K562 (cell line): Measurements from ENCODE around the gene EFNA5. TPM values are rescaled to one million over a fixed set of nuclear protein-coding genes. Genes with fewer than 3 reads are reported as not detected.

ENCODE experiments used
- ATAC-seq: fragments of 200-7000 bp; cut with Tn5 transposase; 3 replicates; pipeline ENCODE4 v1.9.1; 2020; ENCODE audit warnings: moderate library complexity
- BruUV-seq: library from RNA; stranded (reverse); fragments of 400-500 nt; replicated peaks from 2 replicates; lab custom pipeline; 2021; lab: Mats Ljungman, UMichigan
- CTCF ChIA-PET: fragments of 300-600 bp; formaldehyde crosslinking; extraction: SDS; loops from one replicate; lab custom pipeline; 2021; ENCODE audit warnings: low intra/inter-chr PET ratio; lab: Yijun Ruan, JAX
- POLR2A ChIA-PET: fragments of 300-600, 350-650 bp; sonication (Branson Sonifier 250); formaldehyde crosslinking; extraction: SDS; loops from one replicate; lab custom pipeline; 2021; ENCODE audit warnings: antibody characterized with exemption, inconsistent platforms; lab: Yijun Ruan, JAX
- DNase-seq, 4 experiments: peaks; one replicate each; pipeline versions ENCODE4 v3.0.0 to v3.0.0-alpha.2; 2011 to 2018; ENCODE audit warnings: low spot score in 3 of 4, mixed read lengths in 3 of 4; ENCODE audit errors: extremely low read depth in 1 of 4
- FAIRE-seq: peaks from 2 replicates; lab custom pipeline; 2011; peaks lifted over from hg19 to GRCh38; lab: Jason Lieb, UNC
- H2AFZ ChIP-seq: 2 replicates; pipeline ENCODE4 v1.6.0; 2011; ENCODE audit warnings: low read depth, low read length, control low read depth, inconsistent platforms
- H3K27ac ChIP-seq: fragments of 200-600 bp; 3 replicates; pipeline ENCODE4 v1.8.0; 2011; ENCODE audit warnings: low read depth, mild to moderate bottlenecking, control low read depth, inconsistent platforms, low read length, moderate library complexity, mixed read lengths; ENCODE audit errors: extremely low read depth
- H3K27me3 ChIP-seq, 2 experiments: fragments of 300-600 bp in 1 of 2; 2 replicates in 1 of 2; 3 replicates in 1 of 2; pipeline versions ENCODE4 v1.6.0 to v1.8.0; 2011; ENCODE audit warnings: inconsistent platforms in 2 of 2, low read length in 2 of 2, mild to moderate bottlenecking in 1 of 2, mixed read lengths in 1 of 2, moderate library complexity in 1 of 2; ENCODE audit not compliant: control insufficient read depth in 2 of 2, insufficient read depth in 2 of 2
- H3K36me3 ChIP-seq: fragments of 300-600 bp; 3 replicates; pipeline ENCODE4 v1.8.0; 2011; ENCODE audit warnings: mild to moderate bottlenecking, low read length, inconsistent platforms; ENCODE audit not compliant: control insufficient read depth, insufficient read depth
- H3K4me1 ChIP-seq, 2 experiments: fragments of 200-600 bp in 1 of 2; replicated peaks in 1 of 2; 2 replicates in 1 of 2; 3 replicates in 1 of 2; pipeline versions ENCODE4 v1.5.1 to v1.8.0; 2011; ENCODE audit warnings: inconsistent platforms in 2 of 2, low read length in 2 of 2, mild to moderate bottlenecking in 1 of 2, mixed read lengths in 1 of 2, moderate library complexity in 1 of 2; ENCODE audit not compliant: control insufficient read depth in 2 of 2, insufficient read depth in 2 of 2
- H3K4me2 ChIP-seq: 2 replicates; pipeline ENCODE4 v1.6.1; 2011; ENCODE audit warnings: low read length, control low read depth, inconsistent platforms, mixed read lengths; ENCODE audit not compliant: insufficient read depth
- H3K4me3 ChIP-seq: fragments of 200-600 bp; sonication (generic), shearing (Covaris generic); 2 replicates; pipeline ENCODE4 v1.5.1; 2016; ENCODE audit warnings: control low read depth, inconsistent platforms
- H3K79me2 ChIP-seq: fragments of 200-600 bp; 3 replicates; pipeline ENCODE4 v1.8.0; 2011; ENCODE audit warnings: low read length, inconsistent platforms; ENCODE audit not compliant: control insufficient read depth, insufficient read depth
- H3K9ac ChIP-seq, 2 experiments: 2 replicates each; pipeline versions ENCODE4 v1.6.0 to v1.6.1; 2011; ENCODE audit warnings: low read depth in 2 of 2, low read length in 2 of 2, control low read depth in 1 of 2, inconsistent platforms in 1 of 2, mild to moderate bottlenecking in 1 of 2, mixed read lengths in 1 of 2; ENCODE audit not compliant: insufficient read depth in 1 of 2
- H3K9me1 ChIP-seq: one replicate; pipeline ENCODE4 v1.6.0; 2011; ENCODE audit warnings: inconsistent platforms, mild to moderate bottlenecking, low read length, moderate library complexity; ENCODE audit not compliant: control insufficient read depth, insufficient read depth
- H3K9me3 ChIP-seq: replicated peaks from 2 replicates; pipeline ENCODE4 v1.5.1; 2011; ENCODE audit warnings: low read depth, low read length, inconsistent platforms; ENCODE audit not compliant: control insufficient read depth, insufficient read depth
- H4K20me1 ChIP-seq: replicated peaks from 2 replicates; pipeline ENCODE4 v1.6.1; 2011; ENCODE audit warnings: low read length, inconsistent platforms, mixed read lengths; ENCODE audit not compliant: control insufficient read depth, insufficient read depth
- HMG20B ChIP-seq: fragments of 250-450 bp; sonication (Bioruptor Pico); IDR thresholded peaks from 2 replicates; pipeline ENCODE4 v1.5.0; 2021; ENCODE audit warnings: mild to moderate bottlenecking
- IRF1 ChIP-seq: sonication (generic); formaldehyde crosslinking; IDR thresholded peaks from 2 replicates; pipeline ENCODE4 v1.8.0; 2022; ENCODE audit warnings: missing genetic modification reagents, mild to moderate bottlenecking, borderline replicate concordance
- PPARD ChIP-seq: fragments of 250-450 bp; sonication (Bioruptor Pico); IDR thresholded peaks from 2 replicates; pipeline ENCODE4 v1.8.0; 2022; ENCODE audit warnings: inconsistent platforms, mild to moderate bottlenecking, moderate library complexity
- SIX5 ChIP-seq, 2 experiments: IDR thresholded peaks; 2 replicates each; pipeline ENCODE4 v1.6.1; 2011; ENCODE audit warnings: low read length in 2 of 2, borderline replicate concordance in 1 of 2, low read depth in 1 of 2, mild to moderate bottlenecking in 1 of 2, moderate library complexity in 1 of 2; ENCODE audit not compliant: insufficient read depth in 1 of 2
- SRSF3 ChIP-seq: fragments of 200-400 bp; formaldehyde crosslinking; IDR thresholded peaks from 2 replicates; pipeline ENCODE4 v1.6.1; 2016; ENCODE audit warnings: mild to moderate bottlenecking, low read length, moderate library complexity; ENCODE audit not compliant: insufficient read depth
- TCF7 ChIP-seq: sonication (generic); IDR thresholded peaks from 2 replicates; pipeline ENCODE4 v1.6.1; 2016; ENCODE audit warnings: antibody characterized with exemption, borderline replicate concordance
- ZBTB17 ChIP-seq: fragments of 450-650 bp; formaldehyde crosslinking; IDR thresholded peaks from 2 replicates; pipeline ENCODE4 v1.4.0; 2020; ENCODE audit warnings: mild to moderate bottlenecking
- ZBTB7A ChIP-seq: IDR thresholded peaks from 2 replicates; pipeline ENCODE4 v1.6.1; 2011; ENCODE audit warnings: low read depth, mild to moderate bottlenecking, low read length, moderate library complexity, borderline replicate concordance; ENCODE audit not compliant: control insufficient read depth
- ZNF274 ChIP-seq: IDR thresholded peaks from 2 replicates; pipeline ENCODE4 v1.6.1; 2011; ENCODE audit warnings: low read depth, mild to moderate bottlenecking, low read length, moderate library complexity, borderline replicate concordance
- WGBS: fragments of 100-300 bp; shearing (Covaris generic); methylation state at CpG from one replicate; pipeline ENCODE4 v1.1.6; 2016; ENCODE audit warnings: low coverage, mixed read lengths; ENCODE audit not compliant: insufficient coverage; ENCODE audit errors: missing lambda C conversion rate; 5-methylcytosine and 5-hydroxymethylcytosine counted together
- in situ Hi-C: fragments of 300-500 bp; cut with MboI; formaldehyde crosslinking; loops from 4 replicates; pipeline ENCODE4 v1.15.0; 2018; ENCODE audit warnings: inconsistent platforms, mixed read lengths
- intact Hi-C: fragments of 100-400 bp; cut with micrococcal nuclease; formaldehyde crosslinking; loops from 2 replicates; pipeline ENCODE4 v1.14.2; 2022
- polyA plus RNA-seq, 8 experiments: library from polyadenylated mRNA; depleted of rRNA in 4 of 8; stranded (reverse) in 5 of 8; unstranded in 3 of 8; fragments of >200 nt; fragmentation: Nextera tagmentation in 2 of 8; fragmentation: Illumina TruSeq in 1 of 8; extraction: Ambion mirVana in 2 of 8; extraction: Trizol in 1 of 8; gene quantifications; 2 replicates each; pipeline versions ENCODE4 v1.2.1 to v1.2.3, GENCODE V29; 2011 to 2014; ENCODE audit warnings: inconsistent platforms in 1 of 8, missing spikeins in 1 of 8
- total RNA-seq, 7 experiments: library from RNA; depleted of rRNA in 6 of 7; stranded (reverse); fragments of >200 nt in 6 of 7; fragmentation: Illumina TruSeq in 2 of 7; extraction: Trizol in 2 of 7; gene quantifications; 2 replicates each; pipeline versions ENCODE4 v1.2.1 to v1.2.3, GENCODE V29; 2011 to 2021; ENCODE audit warnings: low replicate concordance in 1 of 7

EFNA5 gene
- total and polyA plus RNA-seq, 9 of the 15 experiments (the other 6 are each of a cell fraction or from before 2014, with no cell fraction given): 0.20 TPM; not detected in 8

- Histone ChIP-seq H3K9me3 (no peaks in the 10 kb centered on the region), H3K9ac (no peak overlapping the region), H3K79me2 (no peaks in the 10 kb centered on the region), H3K9me1 (no peaks in the 10 kb centered on the region), H3K27ac (no peak overlapping the region), H3K4me2 (no peak overlapping the region), H3K4me3 (no peak overlapping the region), H3K4me1 (no peaks in the 10 kb centered on the region), H2AFZ (no peak overlapping the region), H3K27me3 (no peaks in the 10 kb centered on the region), H3K36me3 (no peaks in the 10 kb centered on the region), H4K20me1 (no peaks in the 10 kb centered on the region)
- TF ChIP-seq ZNF274 (no peak), TCF7 (no peak), PPARD (CRISPR knock-in tag) (no peak), SRSF3 (no peak), ZBTB7A (no peak), ZBTB17 (CRISPR knock-in tag) (no peak), HMG20B (CRISPR knock-in tag) (no peak), IRF1 (CRISPR knock-in tag) (no peak), SIX5 (IDR thresholded peaks at IDR 0.05; ENCODE audit: borderline replicate concordance in 1 of 2, insufficient read depth in 1 of 2, low read depth in 1 of 2, low read length in 2 of 2) (no peak)
- ATAC-seq (no peak), DNase-seq (no peak), FAIRE-seq (no peak)
- intact Hi-C loops (no loop called here), in situ Hi-C loops (no loop called here)
- no TSS peak for BruUV-seq
- ChIA-PET CTCF (no interaction called here), POLR2A (no interaction called here)
- 0% methylated on average over 4 of the region's 4 CpGs for WGBS
Observed at GRCh38 chr5:107367480-107367879, 303.3 kb downstream of the EFNA5 start.
